Keratinocyte (primary cell): ENCODE data around the gene VPS13D.

Source experiments
- CTCF ChIP-seq, 3 experiments: IDR thresholded peaks in 1 of 3; conservative IDR thresholded peaks in 1 of 3; optimal IDR thresholded peaks in 1 of 3; 2 replicates in 2 of 3; 3 replicates in 1 of 3; pipeline versions ENCODE3 to v1.5.1; 2011; ENCODE audit warnings: low read length in 3 of 3, mild to moderate bottlenecking in 3 of 3, moderate library complexity in 2 of 3, control low read depth in 1 of 3, inconsistent platforms in 1 of 3; ENCODE audit not compliant: insufficient read depth in 2 of 3; ENCODE audit errors: extremely low read depth in 1 of 3
- EZH2 ChIP-seq: IDR thresholded peaks from one replicate; pipeline ENCODE4 v1.6.1; 2012; ENCODE audit warnings: inconsistent platforms, mild to moderate bottlenecking, low read length, moderate library complexity

- TF ChIP-seq EZH2 (no peak), CTCF (optimal IDR thresholded peaks at IDR 0.05 in 1 of 3, IDR thresholded peaks at IDR 0.05 in 1 of 3, conservative IDR thresholded peaks at IDR 0.05 in 1 of 3; ENCODE audit: extremely low read depth in 1 of 3, insufficient read depth in 2 of 3, low read length in 3 of 3) (no peak)
Measured at GRCh38 chr1:12539320-12539704, 309.5 kb downstream of the VPS13D start.
